ENCODE results near the gene GALNS.
A peak's percentile ranks its signal among the peaks of the same experiment; 100 is the strongest.
"Not testable (repeated sequence)": the region's sequence is repeated elsewhere in the genome, so short reads cannot be mapped to it uniquely, and the experiment has no call there.

The GALNS gene, protein sequence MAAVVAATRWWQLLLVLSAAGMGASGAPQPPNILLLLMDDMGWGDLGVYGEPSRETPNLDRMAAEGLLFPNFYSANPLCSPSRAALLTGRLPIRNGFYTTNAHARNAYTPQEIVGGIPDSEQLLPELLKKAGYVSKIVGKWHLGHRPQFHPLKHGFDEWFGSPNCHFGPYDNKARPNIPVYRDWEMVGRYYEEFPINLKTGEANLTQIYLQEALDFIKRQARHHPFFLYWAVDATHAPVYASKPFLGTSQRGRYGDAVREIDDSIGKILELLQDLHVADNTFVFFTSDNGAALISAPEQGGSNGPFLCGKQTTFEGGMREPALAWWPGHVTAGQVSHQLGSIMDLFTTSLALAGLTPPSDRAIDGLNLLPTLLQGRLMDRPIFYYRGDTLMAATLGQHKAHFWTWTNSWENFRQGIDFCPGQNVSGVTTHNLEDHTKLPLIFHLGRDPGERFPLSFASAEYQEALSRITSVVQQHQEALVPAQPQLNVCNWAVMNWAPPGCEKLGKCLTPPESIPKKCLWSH

DNA sequence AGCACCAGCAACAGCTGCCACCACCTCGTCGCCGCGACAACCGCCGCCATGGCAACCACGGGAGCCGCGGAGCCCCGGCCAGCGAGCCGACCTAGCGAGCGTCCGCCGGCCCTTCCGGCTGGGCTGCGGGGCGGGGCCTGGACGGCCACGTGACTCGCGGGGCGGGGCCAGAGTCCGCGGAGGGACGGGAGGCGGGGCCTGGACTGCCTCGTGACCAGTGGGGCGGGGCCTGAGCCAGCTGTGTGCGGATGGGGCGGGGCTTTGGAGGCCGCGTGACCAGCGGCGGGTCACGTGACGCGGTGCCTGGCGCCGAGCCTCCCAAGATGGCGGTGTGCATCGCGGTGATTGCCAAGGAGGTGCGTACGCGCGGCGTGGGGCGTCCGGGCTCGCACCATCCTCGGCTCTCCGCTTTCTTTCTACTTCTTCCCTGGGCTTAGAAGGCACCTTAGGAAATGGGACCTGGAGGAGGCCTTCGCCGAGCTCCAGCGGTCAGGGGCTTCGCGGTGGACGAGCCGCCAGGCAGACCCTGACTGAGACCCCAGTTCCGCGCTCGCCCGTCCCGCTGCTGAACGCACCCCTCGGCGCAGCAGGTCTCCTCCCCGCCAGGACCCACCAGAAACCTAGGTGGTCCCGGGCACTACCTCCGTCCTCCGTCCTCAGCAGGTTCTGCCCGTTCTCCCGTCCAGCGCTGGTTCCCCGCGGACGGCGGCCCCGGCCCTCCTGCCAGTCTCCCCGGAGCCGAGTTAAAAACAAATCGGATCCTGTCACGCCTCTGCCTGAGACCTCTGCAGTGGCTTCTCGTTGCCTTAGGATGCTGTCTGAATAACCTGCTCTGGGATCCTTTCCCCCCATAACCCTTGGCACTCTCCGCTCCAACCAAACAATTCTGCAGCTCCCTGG lies at the start of gene GALNS, which contains the start of gene TRAPPC2L:
GALNS (minus strand) TSS at position 120 of the 900 bp plus-strand sequence; CDS start at position 50, 70 bp downstream.
TRAPPC2L (plus strand) TSS at position 300 of the 900 bp plus-strand sequence; CDS start at position 324, 24 bp downstream.
- DNase-seq (ENCODE audit: low read depth in 2 of 3, low spot score in 1 of 3): peak; percentile 98 to 99 (median 99)

DNA sequence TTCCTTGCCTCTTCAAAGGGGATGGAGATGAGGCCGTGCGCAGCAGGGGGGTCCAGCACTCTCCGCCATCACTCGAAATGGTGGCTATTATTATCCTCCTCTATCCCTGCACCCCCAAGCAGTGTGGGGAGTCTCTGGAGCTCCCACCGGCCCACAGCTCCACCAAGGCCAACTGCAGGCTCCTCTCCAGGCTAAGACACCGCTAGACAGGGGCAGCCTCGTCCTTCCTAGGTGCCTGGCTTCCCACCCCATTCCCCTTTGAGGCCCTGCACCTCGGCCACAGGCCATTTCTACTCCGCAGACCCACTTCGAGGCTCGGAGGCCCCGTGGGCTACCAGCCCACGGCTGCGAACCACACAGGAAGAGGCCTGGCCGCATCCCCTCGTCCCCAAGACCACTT lies 49.3 kb upstream of the GALNS start:
- DNase-seq (ENCODE audit: low read depth in 2 of 3, low spot score in 1 of 3): no peak

DNA sequence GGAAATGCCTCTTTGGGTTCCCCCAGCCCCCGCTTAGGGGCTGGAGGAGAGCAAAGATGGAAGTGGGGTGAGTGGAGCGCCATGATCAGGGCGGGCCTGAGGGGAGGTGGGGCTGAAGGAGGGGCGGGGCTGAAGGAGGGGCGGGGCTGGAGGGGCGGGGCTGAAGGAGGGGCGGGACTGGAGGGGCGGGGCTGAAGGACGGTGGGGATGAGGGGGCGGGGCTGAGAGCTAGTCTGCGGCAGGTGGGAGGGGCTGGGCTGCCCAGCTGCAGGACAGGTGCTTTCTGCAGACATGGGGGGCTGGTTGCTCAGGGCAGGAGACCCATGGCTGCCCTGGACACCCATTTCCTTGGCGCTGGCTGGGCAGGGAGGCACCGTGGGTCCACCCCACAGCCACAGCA lies 48.8 kb upstream of the GALNS start:
- peak in 2 of 3 donors; percentile 10 to 18 for DNase-seq (ENCODE audit: low read depth in 2 of 3, low spot score in 1 of 3)

DNA sequence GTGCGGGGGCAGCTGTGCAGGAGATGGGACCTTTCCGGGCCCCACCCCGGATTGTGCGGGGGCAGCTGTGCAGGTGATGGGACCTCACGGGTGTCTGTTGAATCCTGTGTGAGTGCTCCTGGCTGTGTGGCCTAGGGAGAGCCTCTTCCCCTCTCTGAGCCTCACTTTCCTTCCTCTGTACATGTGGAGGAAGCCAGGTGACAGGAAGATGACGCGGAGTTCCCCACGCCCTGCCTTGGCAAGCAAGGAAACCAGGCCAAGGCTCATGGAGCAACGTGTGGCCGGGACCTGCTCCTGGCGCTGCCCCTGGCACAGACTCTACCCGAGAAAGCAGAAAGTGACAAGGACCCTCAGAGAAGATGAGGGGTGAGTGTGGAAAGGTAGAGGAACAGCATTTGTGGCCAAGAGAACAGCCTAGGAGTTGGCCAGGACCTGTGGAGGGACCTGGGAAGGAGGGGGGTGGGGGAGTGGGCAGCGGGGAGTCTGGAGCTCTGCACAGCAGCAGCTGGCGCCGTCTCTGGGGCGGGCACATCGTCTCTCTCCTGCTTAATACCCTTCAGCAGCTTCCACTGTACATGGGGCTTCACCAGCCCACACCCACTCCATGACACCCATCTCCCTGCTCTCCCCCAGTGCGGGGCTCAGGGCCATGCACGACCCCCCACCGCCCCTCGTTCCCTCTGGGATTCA lies 48.1 kb upstream of the GALNS start:
- DNase-seq (ENCODE audit: low read depth in 2 of 3, low spot score in 1 of 3): no peak

DNA sequence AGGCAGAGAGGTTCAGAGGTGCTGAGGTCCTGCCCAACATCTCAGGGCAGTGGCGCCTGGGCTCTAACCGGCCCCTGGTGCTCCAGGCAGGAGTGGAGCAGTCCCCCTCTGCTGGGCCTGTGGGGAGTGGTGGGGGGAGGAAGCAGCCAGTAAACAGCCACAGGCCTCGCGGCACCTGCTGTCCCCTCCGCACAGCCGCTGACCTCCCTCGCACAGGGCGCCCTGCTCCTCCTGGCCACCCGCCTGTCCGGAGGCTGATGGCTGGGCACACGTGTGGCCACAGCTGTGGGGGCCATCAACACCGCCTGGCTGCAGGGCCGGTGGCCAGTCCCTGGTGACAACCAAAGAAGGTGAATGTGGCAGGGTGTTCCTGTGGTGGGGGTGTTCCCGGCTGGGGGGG lies 46.5 kb upstream of the GALNS start:
- no peak for DNase-seq (ENCODE audit: low read depth in 2 of 3, low spot score in 1 of 3)

DNA sequence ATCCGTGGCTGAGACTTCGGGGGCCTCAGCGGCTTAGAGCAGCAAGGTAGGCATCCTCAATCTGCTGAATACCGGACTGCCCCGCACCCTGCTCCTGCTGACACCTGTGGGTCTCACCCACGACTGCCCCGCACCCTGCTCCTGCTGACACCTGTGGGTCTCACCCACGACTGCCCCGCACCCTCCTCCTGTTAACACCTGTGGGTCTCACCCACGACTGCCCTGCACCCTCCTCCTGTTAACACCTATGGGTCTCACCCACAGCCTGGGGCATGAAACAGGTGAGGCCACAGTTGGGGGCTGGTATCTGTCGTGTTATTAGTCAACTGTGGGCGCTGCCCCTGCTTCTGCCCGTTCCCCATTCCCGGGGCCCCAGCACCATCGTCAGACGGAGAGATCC lies 46.0 kb upstream of the GALNS start:
- DNase-seq (ENCODE audit: low read depth in 2 of 3, low spot score in 1 of 3): no peak

DNA sequence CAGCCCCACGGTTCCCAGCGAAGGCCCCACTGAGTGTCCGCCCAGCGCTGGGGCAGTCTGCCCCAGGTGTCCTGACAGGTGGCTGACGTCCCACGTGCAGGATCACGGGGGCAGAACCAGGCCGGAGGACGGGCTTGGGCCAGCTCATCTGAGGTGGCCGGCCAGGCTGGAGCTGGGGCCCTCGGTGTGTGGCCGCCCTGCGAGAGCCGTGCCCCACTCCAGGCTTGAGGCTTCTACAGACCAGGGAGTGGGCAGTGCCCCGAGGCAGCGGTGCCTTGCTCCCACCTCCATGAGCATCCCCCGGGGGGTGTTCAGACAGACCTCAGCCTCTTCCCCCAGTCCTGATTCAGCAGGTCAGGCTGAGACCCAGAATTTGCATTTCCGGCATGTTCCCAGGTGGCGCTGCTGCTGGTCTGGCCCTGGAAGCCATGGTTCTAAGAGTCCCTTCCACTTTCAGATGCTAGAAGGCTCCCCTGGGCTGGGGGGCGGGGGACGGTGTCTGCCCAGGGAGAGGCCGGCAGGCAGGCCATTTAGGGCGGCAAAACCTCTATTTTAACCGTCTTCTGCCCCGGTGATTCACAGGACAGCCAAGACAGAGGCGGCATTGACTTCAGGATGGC lies 45.1 kb upstream of the GALNS start:
- no peak for DNase-seq (ENCODE audit: low read depth in 2 of 3, low spot score in 1 of 3)

DNA sequence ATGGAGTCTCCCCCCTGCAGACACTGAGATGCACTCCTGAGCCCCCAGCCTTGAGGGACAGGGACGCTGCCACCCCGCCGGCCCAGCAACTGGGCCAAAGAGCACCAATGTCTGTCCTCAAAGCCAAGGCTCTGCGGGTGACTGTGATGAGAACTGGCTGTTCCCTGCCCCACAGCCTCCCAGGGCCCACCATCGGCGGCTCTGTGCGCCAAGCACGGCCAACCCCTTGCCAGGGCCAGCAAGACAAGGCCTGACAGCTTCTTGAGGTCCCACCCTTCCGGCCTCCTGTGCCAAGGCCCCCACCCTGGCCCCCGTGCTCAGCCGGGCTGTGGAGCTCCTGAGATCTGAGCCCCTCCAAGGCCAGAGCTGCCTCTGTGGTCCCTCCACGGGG lies 43.9 kb upstream of the GALNS start:
- no peak for DNase-seq (ENCODE audit: low read depth in 2 of 3, low spot score in 1 of 3)

DNA sequence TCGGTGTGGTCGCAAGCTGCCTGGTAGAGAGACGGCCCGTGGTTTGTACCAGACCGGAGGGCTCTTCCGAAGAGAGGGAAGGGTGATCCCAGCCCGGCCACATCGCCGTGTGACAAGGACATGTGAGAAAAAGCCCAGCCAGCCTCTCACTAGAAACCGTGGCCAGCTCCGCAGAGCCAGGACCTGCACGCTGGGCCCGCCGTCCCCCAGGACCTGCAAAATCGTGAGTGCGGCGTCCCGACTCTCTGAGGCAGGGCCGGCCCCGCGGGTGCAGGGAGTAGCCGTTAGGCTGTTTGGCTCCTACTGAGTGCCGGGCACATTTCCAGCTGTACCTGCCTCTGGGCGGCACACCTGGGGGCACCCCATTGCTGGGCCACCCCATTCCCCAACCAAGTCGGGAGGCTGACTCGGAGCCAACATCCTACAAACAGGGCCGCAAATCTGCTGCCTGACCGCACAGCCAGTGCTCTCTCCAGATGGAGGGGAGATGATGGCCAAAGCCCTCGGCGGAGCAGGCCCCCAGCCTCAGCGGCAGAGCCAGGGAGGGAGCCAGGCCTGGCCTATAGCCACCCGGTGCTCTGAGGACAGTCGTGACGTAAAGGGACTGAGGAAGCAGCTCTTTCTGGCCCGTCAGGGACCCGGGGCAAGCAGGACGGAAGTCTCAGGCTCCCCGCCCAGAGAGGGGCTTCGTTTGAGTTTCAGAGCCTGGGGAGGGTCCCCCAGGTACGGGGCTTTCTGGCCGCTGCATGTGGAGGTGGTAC lies 43.3 kb upstream of the GALNS start:
- DNase-seq (ENCODE audit: low read depth in 2 of 3, low spot score in 1 of 3): no peak

DNA sequence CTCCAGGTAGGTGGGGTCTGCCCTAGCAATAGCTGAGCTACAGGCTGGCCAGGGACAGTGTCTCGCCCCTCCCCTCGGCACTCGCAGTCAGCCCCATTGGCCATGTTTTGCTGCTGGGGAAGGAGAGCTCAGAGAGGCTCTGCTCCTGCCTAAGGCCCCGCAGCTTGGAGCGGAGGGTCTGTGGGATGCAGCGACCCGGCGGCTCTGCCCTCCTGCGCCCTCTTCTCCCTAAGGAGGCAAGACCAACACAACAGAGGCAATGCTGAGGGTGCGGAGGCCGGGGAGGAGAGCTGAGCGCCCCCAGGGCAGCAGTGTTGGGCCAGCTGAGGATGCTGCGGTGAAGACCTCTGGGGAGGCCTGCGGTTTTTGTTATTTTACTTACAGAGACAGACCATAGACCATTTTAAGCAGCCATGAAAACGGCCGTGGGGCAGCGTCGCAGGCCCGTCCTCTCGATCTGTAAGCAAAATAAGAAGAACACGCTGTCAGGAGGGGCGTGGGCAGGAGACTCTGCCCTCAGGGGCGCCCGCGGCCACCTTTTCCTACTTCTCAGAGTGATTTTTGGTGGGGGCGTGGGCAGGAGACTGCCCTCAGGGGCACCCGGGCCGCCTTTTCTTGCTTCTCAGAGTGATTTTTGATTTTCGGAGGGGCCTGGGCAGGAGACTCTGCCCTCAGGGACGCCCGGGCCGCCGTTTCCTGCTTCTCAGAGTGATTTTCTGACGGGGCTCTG lies 41.1 kb upstream of the GALNS start:
- no peak for DNase-seq (ENCODE audit: low read depth in 2 of 3, low spot score in 1 of 3)

DNA sequence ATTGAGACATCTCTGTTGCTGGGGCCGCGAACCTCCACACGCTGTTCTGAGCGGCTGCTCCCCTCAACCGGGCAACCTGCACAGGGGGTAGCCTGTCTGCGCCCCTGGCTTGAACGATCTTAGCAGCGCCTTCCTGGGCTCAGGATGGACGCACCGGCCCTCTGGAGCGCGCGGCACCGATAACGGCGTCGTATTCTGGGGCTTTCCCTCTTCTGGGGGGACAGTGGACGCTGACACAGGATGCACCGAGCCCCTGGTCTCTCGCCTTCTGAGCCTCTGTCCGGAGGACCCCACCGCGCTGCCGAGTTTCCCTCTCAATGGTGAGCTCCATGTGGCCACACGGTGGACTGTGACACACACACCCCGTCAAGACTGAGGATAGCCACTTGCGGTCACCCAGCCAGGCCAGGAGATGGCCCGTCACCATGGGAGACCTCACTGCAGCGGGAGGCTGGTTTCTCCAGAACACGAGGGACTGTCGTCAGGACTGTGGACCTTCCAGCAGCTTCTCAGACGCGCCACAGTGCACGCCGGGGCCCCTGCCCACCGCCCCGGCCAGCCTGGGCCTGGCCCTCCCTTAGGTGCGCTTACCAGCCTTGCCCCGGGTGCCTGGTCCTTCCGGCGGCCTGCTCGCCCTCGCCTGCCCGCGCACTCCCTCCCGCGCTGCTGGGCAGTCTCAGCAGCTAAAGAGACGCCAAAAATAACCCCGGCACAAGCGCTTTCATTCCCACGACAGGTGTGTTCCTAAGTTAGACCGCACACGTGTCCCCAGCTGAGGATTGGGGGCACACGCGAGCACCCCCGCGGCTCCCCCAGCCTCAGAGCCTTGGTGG lies 39.7 kb upstream of the GALNS start:
- DNase-seq (ENCODE audit: low read depth in 2 of 3, low spot score in 1 of 3): no peak

DNA sequence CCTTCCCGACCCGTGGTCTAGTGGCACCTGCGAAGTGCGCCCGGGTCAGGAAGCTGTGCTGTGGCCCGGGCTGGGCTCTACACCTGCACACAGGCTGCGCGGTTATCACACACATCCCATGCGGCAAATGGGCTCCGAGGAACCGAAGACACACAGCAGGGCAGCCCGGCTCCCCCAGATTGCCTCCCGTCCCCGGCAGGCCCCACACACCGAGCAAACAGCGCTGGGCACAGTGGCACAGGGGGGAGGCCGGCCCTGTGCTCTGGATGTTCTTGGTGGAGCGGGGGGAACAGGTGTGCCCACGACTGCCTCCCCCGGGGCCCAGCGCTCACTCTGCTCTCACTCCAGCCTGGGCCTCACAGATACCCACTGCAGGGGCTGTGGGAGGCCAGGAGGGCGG lies 38.6 kb upstream of the GALNS start:
- DNase-seq (ENCODE audit: low read depth in 2 of 3, low spot score in 1 of 3): no peak

DNA sequence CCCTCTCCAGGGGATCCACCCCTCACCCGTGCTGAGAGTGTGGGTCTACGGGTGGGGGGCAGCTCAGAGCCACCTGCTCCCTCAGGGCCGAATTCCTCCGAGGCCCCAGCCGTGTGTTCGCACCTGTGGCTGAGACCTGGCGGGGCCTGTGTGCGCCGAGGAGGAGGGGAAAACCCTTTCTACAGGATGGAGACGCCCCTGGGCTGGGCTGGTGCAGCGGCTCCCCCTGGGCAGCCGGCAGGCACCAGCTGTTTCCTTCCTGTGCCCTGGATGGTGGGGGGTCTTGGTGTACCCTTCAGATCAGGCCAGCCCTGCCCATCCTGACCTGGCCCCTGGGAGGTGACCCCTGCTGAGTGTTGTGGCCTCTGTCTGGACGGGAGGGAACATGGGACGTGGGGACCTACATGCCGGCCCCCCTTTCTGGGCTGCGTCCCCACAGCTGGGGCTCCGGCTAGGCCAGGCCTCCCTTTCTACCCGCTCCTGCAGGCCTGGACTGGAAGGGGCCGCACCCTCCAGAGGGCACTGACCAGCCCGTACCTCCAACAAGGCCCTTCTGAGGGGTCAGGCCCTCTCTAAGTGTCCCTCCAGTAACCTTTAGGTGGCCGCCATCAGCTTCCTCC lies 38.0 kb upstream of the GALNS start:
- DNase-seq (ENCODE audit: low read depth in 2 of 3, low spot score in 1 of 3): no peak

DNA sequence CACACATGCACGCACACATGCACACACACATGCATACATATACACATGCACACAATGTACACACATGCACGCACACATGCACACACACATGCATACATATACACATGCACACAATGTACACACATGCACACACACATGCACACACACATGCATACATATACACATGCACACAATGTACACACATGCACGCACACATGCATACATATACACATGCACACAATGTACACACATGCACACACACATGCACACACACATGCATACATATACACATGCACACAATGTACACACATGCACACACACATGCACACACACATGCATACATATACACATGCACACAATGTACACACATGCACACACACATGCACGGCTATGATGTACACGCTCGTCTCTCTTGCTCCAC lies 37.5 kb upstream of the GALNS start:
- DNase-seq (ENCODE audit: low read depth in 2 of 3, low spot score in 1 of 3): not testable (repeated sequence)

DNA sequence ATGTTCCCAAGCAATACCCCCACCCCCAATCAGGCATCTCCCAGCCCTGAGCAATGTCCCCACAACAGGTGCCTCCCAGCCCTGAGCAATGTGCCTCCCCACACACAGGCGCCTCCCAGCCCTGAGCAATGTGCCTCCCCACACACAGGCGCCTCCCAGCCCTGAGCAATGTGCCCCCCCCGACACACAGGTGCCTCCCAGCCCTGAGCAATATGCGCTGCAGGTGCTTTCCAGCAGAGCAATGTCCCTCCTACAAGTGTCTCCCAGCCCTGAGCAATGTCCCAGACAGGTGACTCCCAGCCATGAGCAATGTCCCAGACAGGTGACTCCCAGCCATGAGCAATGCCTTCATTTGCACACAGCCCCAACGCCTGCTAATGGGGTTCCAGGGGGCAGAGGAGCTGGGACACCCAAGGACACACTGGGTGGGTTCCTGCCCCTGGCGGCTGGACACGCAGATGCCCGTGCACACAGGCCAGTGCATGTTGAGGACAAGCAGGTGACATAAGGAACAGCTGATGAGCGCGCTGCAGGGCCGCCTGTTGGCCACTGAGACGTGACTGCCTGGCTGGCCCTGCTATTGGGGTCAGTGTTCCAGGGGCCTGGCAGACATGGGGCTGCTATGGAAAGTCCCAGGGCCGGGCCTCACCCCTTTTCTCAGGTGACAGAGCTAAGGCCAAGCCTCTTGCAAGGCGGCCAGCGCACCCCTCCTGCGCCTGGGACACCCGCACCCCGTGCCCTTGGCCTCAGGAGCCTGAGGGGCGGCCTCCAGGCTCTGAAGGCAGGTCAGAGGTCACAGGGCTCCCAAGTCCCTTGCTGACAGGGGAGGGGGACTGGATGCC lies 36.6 kb upstream of the GALNS start:
- no peak for DNase-seq (ENCODE audit: low read depth in 2 of 3, low spot score in 1 of 3)

DNA sequence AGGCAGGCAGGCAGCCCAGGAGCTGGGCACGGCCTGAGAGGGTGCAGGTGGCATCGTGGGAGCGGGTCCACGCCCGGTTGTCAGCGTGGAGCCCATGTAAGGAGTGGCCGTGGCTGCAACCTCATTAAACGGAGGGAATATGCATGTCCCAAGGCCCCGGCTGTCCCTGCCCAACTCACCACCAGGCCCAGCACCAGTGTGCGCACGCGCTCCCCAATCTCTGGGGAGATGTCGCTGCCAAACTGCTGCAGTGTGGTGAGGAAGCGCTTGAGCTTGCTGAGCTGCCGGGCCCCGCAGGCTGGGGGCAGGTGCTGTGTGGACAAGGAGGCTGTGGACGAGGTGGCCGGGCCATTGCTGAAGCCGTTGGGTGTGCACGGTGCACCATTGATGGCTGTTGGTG lies 35.3 kb upstream of the GALNS start:
- no peak for DNase-seq (ENCODE audit: low read depth in 2 of 3, low spot score in 1 of 3)

DNA sequence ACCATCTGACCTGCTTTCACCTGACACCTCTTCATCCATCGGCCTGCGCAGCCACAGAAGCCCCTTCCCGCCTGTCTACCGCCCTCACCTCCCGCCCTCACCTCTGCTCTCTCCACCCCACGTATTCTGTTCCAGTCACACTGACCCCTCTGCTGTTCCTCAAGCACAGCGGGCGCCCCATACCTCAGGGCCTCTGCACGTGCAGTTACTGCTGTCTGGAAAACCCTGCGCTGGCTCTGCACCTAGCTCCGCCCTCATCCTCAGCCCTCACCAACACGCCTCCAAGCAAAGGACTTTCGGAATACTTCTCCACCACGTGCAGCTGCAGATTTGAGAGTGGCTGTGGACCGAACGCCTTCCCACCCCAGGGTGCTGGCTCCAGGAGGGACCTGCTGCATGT lies 34.3 kb upstream of the GALNS start:
- DNase-seq (ENCODE audit: low read depth in 2 of 3, low spot score in 1 of 3): no peak
